Measurements from ENCODE around the gene GLIPR1.

Gene GLIPR1

GRCh38 chr12:75533239-75533638 is 52.7 kb downstream of the GLIPR1 start:
- TF ChIP-seq CTCF (IDR thresholded peaks at IDR 0.05), result no peak

GRCh38 chr12:75539889-75540288 is 59.3 kb downstream of the GLIPR1 start:
- TF ChIP-seq CTCF (IDR thresholded peaks at IDR 0.05), result no peak
- H3K27ac ChIP-seq, result no peak overlapping the region

More at GRCh38 chr12:75533239-75533638, 52.7 kb downstream of the GLIPR1 start:
- Histone ChIP-seq H3K27me3 (peaks cover 6% of the 10 kb centered on the region), H3K4me3 (ENCODE audit: low read depth in 1 of 2, low read length in 1 of 2) (no peak overlapping the region), H3K27ac (no peak overlapping the region), H3K36me3 (no peaks in the 10 kb centered on the region), H3K9me3 (no peaks in the 10 kb centered on the region), H3K4me1 (ENCODE audit: control insufficient read depth in 1 of 2, insufficient read depth in 1 of 2, low read depth in 1 of 2, low read length in 1 of 2) (no peaks in the 10 kb centered on the region)

GRCh38 chr12:75542942-75543341 is 62.4 kb downstream of the GLIPR1 start:
- TF ChIP-seq CTCF (IDR thresholded peaks at IDR 0.05), result no peak
- Histone ChIP-seq H3K27ac (no peak overlapping the region), H3K4me1 (ENCODE audit: control insufficient read depth in 1 of 2, insufficient read depth in 1 of 2, low read depth in 1 of 2, low read length in 1 of 2) (no peaks in the 10 kb centered on the region), H3K4me3 (ENCODE audit: low read depth in 1 of 2, low read length in 1 of 2) (no peak overlapping the region), H3K27me3 (peaks cover 5% of the 10 kb centered on the region), H3K36me3 (no peaks in the 10 kb centered on the region), H3K9me3 (no peaks in the 10 kb centered on the region)

More at GRCh38 chr12:75539889-75540288, 59.3 kb downstream of the GLIPR1 start:
- no peaks in the 10 kb centered on the region for H3K36me3 ChIP-seq
- no peaks in the 10 kb centered on the region for H3K27me3 ChIP-seq
- H3K4me3 ChIP-seq (ENCODE audit: low read depth in 1 of 2, low read length in 1 of 2), result no peak overlapping the region
- H3K9me3 ChIP-seq, result no peaks in the 10 kb centered on the region
- H3K4me1 ChIP-seq (ENCODE audit: control insufficient read depth in 1 of 2, insufficient read depth in 1 of 2, low read depth in 1 of 2, low read length in 1 of 2), result no peaks in the 10 kb centered on the region

GRCh38 chr12:75543529-75543928 is 63.0 kb downstream of the GLIPR1 start:
- H3K4me3 ChIP-seq (ENCODE audit: low read depth in 1 of 2, low read length in 1 of 2), result no peak overlapping the region
- no peak for TF ChIP-seq CTCF (IDR thresholded peaks at IDR 0.05)

GRCh38 chr12:75545636-75546035 is 65.1 kb downstream of the GLIPR1 start:
- Histone ChIP-seq H3K36me3 (no peaks in the 10 kb centered on the region), H3K27ac (no peak overlapping the region), H3K27me3 (peaks cover 24% of the 10 kb centered on the region), H3K4me1 (ENCODE audit: control insufficient read depth in 1 of 2, insufficient read depth in 1 of 2, low read depth in 1 of 2, low read length in 1 of 2) (no peaks in the 10 kb centered on the region), H3K4me3 (ENCODE audit: low read depth in 1 of 2, low read length in 1 of 2) (no peak overlapping the region), H3K9me3 (no peaks in the 10 kb centered on the region)
- no peak for TF ChIP-seq CTCF (IDR thresholded peaks at IDR 0.05)

More at GRCh38 chr12:75543529-75543928, 63.0 kb downstream of the GLIPR1 start:
- no peaks in the 10 kb centered on the region for H3K4me1 ChIP-seq (ENCODE audit: control insufficient read depth in 1 of 2, insufficient read depth in 1 of 2, low read depth in 1 of 2, low read length in 1 of 2)
- H3K27ac ChIP-seq, result no peak overlapping the region
- no peaks in the 10 kb centered on the region for H3K9me3 ChIP-seq
- no peaks in the 10 kb centered on the region for H3K36me3 ChIP-seq
- H3K27me3 ChIP-seq, result peaks cover 11% of the 10 kb centered on the region

- Histone ChIP-seq H3K27ac (no peak overlapping the region), H3K27me3 (peaks cover 24% of the 10 kb centered on the region), H3K4me3 (ENCODE audit: low read depth in 1 of 2, low read length in 1 of 2) (no peak overlapping the region), H3K4me1 (ENCODE audit: control insufficient read depth in 1 of 2, insufficient read depth in 1 of 2, low read depth in 1 of 2, low read length in 1 of 2) (no peaks in the 10 kb centered on the region), H3K9me3 (no peaks in the 10 kb centered on the region), H3K36me3 (no peaks in the 10 kb centered on the region)
- TF ChIP-seq CTCF (IDR thresholded peaks at IDR 0.05), result no peak
These were observed 68.3 kb downstream of the GLIPR1 start for GRCh38 chr12:75548879-75549278.

All from neutrophil (primary cell).